Right atrium auricular region (tissue), 2 donors: ENCODE results near the gene CACNA1H. TPM values are rescaled to one million over a fixed set of nuclear protein-coding genes. Genes with fewer than 3 reads are reported as not detected.

Experiments used
- DNase-seq: peaks from one replicate; pipeline ENCODE4 v3.0.0-alpha.2; 2019; ENCODE audit warnings: low spot score
- H3K27ac ChIP-seq, 2 donors: fragments of 200-600 bp; sonication (generic); 1 replicate in 1 of 2; 2 replicates in 1 of 2; pipeline ENCODE4 v1.5.1; 2016 to 2019
- H3K27me3 ChIP-seq, 2 donors: fragments of 200-600 bp; sonication (generic); one replicate each; pipeline versions ENCODE4 v1.5.1 to v1.6.0; 2017 to 2019
- H3K36me3 ChIP-seq: fragments of 200-600 bp; sonication (generic); one replicate; pipeline ENCODE4 v1.5.1; 2016
- H3K4me1 ChIP-seq, 2 donors: fragments of 200-600 bp; sonication (generic); one replicate each; pipeline versions ENCODE4 v1.5.1 to v1.6.0; 2017 to 2019
- H3K4me3 ChIP-seq, 2 donors: fragments of 200-600 bp; sonication (generic); 1 replicate in 1 of 2; 2 replicates in 1 of 2; pipeline ENCODE4 v1.5.1; 2017 to 2019; ENCODE audit warnings: mild to moderate bottlenecking in 1 of 2, moderate library complexity in 1 of 2
- H3K9me3 ChIP-seq, 2 donors: fragments of 200-600 bp; sonication (generic); one replicate each; pipeline ENCODE4 v1.5.1; 2019
- total RNA-seq, 2 donors: library from RNA; depleted of rRNA; stranded (reverse); fragments of >200 nt; gene quantifications; one replicate each; pipeline ENCODE4 v1.1.0, GENCODE V29; 2016
- TF ChIP-seq, protein P1 (sequence below), 2 donors: fragments of 200-600 bp; sonication (generic); IDR thresholded peaks; one replicate each; pipeline ENCODE4 v1.5.1; 2019; ENCODE audit warnings: antibody characterized with exemption in 2 of 2

CACNA1H gene
- total RNA-seq, 2 donors from 2014 or later, result 7.0 to 9.4 TPM

DNA sequence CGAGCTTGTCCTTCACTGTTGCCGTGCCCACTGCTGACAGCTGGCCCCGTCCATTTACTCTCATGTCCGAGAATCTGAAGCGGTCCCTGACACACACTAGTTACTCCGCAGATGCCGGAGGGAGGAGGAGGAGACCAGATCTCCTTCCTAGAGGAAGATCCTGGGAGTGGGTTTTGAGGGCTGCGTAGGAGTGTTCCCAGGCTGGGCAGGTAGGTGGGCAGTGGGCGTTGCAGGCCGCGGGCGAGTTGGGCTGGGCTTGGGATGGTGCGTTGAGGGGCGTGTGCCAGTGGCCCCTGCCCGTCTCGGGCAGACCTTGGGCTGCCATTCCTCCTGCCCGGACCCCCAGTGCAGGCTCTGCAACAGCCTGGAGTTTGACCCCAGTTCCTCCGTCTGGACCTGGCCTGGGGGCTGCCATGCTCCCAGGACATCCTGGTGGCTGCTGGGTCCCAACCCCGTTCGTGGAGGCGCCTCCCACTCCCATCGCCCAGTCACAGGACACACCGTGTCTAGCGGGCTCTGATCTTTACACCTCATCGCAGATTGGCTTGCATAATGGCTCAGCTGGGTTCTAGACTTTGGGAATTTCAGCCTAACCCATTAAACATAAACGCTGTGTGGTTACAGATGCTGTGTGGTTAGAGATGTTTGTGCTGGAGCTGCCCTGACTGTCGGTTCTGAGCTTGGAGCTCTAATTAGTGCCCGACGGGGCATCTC lies 22.8 kb downstream of the CACNA1H start:
- H3K27me3 ChIP-seq, result no peaks in the 10 kb centered on the region
- no peak for DNase-seq
- no peaks in the 10 kb centered on the region for H3K36me3 ChIP-seq
- H3K4me1 ChIP-seq, result peaks cover 0 to 2% of the 10 kb centered on the region in 2 donors
- no peaks in the 10 kb centered on the region for H3K9me3 ChIP-seq
- TF ChIP-seq, protein P1, sequence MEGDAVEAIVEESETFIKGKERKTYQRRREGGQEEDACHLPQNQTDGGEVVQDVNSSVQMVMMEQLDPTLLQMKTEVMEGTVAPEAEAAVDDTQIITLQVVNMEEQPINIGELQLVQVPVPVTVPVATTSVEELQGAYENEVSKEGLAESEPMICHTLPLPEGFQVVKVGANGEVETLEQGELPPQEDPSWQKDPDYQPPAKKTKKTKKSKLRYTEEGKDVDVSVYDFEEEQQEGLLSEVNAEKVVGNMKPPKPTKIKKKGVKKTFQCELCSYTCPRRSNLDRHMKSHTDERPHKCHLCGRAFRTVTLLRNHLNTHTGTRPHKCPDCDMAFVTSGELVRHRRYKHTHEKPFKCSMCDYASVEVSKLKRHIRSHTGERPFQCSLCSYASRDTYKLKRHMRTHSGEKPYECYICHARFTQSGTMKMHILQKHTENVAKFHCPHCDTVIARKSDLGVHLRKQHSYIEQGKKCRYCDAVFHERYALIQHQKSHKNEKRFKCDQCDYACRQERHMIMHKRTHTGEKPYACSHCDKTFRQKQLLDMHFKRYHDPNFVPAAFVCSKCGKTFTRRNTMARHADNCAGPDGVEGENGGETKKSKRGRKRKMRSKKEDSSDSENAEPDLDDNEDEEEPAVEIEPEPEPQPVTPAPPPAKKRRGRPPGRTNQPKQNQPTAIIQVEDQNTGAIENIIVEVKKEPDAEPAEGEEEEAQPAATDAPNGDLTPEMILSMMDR (IDR thresholded peaks at IDR 0.05), result no peak
- no peak overlapping the region for H3K4me3 ChIP-seq
- no peak overlapping the region for H3K27ac ChIP-seq

DNA sequence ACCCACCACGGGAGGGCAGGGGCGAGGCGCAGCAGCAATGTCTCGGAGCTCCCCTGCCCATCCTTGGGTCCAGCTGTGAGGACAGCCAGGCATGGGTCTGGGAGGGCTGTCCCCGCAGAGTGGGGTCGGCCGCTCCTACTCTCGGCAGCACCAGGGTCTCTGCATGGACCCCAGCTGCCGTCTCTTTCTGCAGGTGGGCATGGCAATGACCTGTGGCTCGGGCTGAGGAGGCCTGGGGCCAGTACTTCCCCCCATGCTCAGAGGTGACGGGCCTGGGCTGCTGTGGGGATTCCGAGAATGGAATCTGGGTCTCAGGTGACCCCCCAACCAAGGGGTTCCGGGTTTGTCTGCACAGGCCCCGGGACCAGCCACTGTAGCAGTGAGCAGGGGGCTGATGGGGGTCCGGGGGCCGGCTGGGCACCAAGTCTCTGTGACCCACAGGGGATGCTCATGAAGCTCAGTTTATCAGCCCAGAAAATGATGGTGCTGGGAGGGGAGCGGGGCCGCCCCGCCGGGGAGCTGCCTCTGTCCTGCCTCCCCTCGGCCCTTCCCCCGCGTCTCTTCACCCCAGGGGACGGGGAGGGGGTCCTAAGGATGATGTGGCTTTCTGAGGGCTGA lies 23.5 kb downstream of the CACNA1H start:
- Histone ChIP-seq H3K36me3 (no peaks in the 10 kb centered on the region), H3K27me3 (no peaks in the 10 kb centered on the region), H3K4me3 (no peak overlapping the region), H3K27ac (no peak overlapping the region), H3K9me3 (no peaks in the 10 kb centered on the region), H3K4me1 (peaks cover 0 to 8% of the 10 kb centered on the region in 2 donors)
- DNase-seq, result no peak
- TF ChIP-seq, protein P1 (IDR thresholded peaks at IDR 0.05), result no peak

DNA sequence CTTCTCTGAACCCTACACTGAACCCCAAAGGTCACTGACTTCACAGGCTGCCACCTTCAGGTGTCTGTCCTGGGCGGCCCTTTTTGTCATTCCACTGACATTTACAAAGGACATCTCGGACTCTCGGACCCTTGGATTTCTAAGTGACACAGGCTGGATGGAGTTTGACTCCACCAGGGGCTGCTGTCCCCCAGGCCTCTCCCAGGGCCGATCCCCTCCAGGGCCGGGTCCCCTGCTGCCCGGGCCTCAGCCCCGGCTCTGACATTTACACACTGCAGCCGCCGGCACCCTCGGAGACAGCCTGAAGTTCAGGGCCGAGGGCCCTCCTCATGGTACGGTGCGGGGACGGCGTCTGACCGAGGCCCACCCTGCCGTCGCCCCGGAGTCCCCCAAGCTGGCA lies 24.1 kb downstream of the CACNA1H start:
- H3K4me1 ChIP-seq, result peaks cover 0 to 15% of the 10 kb centered on the region in 2 donors
- no peak overlapping the region for H3K27ac ChIP-seq
- no peaks in the 10 kb centered on the region for H3K36me3 ChIP-seq
- TF ChIP-seq, protein P1 (IDR thresholded peaks at IDR 0.05), result no peak
- H3K9me3 ChIP-seq, result no peaks in the 10 kb centered on the region
- H3K4me3 ChIP-seq, result no peak overlapping the region
- no peaks in the 10 kb centered on the region for H3K27me3 ChIP-seq
- DNase-seq, result no peak

DNA sequence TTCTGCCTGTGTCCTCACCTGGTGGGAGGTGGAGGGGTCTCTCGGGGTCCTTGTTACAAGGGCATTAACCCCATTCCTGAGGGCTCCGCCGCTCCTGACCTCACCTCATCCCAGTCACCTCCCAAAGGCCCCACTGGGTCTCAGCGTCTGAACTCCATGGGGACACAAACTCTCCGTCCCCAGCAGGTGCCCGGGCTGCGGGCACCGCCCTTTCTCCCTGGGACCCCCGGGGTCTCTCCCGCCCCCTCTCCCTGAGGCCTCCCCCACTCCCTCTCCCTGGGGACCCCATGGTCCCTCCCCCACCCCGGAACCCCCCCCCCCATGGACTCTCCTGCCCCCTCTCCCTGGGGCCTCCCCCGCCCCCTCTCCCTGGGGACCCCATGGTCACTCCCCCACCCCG lies 24.8 kb downstream of the CACNA1H start:
- no peaks in the 10 kb centered on the region for H3K36me3 ChIP-seq
- TF ChIP-seq, protein P1 (IDR thresholded peaks at IDR 0.05), result no peak
- peaks cover 0 to 22% of the 10 kb centered on the region in 2 donors for H3K4me1 ChIP-seq
- no peak overlapping the region for H3K27ac ChIP-seq
- DNase-seq, result no peak
- no peaks in the 10 kb centered on the region for H3K27me3 ChIP-seq
- no peak overlapping the region for H3K4me3 ChIP-seq
- H3K9me3 ChIP-seq, result no peaks in the 10 kb centered on the region

DNA sequence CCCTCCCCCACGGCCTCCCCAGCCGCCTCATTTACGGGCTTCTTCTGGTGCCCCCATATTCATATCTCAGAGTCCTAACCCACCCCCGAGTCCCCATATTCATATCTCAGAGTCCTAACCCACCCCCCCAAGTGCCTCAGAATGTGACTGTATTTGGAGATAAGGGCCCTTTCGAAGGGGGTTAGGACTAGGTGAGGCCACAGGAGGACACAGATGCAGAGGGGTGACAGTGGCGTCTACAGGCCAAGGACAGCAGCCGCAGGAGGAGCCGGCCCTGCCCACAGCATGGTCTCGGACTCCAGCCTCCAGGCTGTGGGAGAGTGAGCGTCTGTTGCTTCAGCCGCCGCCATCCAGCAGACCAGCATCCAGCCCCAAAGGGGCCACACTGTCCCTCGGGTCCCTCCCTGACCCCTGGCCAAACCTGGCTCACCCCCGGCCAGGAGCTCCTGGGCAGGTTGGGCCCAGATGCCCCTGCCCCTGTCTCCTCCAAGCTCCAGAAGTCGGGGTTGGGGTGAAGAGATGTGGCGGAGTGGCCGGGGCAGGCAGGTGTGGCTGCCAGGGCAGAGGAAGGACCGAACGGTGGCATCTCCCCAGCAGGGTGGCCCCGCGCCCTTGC lies 25.5 kb downstream of the CACNA1H start:
- H3K9me3 ChIP-seq, result no peaks in the 10 kb centered on the region
- no peaks in the 10 kb centered on the region for H3K27me3 ChIP-seq
- no peaks in the 10 kb centered on the region for H3K36me3 ChIP-seq
- no peak overlapping the region for H3K27ac ChIP-seq
- H3K4me1 ChIP-seq, result peaks cover 0 to 28% of the 10 kb centered on the region in 2 donors
- H3K4me3 ChIP-seq, result no peak overlapping the region
- TF ChIP-seq, protein P1 (IDR thresholded peaks at IDR 0.05), result no peak
- DNase-seq, result no peak
